GM12878 (cell line): ENCODE data around the gene MAN2B1.

ENCODE experiments used
- CBFB ChIP-seq: IDR thresholded peaks from 2 replicates; pipeline ENCODE4 v1.6.1; 2016; ENCODE audit warnings: antibody characterized with exemption, low read depth
- CEBPB ChIP-seq, 2 experiments: fragments of 150-350 bp in 1 of 2; IDR thresholded peaks; 2 replicates each; pipeline ENCODE4 v1.6.1; 2012 to 2014; ENCODE audit warnings: low read depth in 2 of 2, low read length in 2 of 2, borderline replicate concordance in 1 of 2, inconsistent platforms in 1 of 2
- CTCF ChIP-seq, 3 experiments: IDR thresholded peaks in 2 of 3; conservative IDR thresholded peaks in 1 of 3; 2 replicates each; pipeline ENCODE4 v1.5.1; 2011; ENCODE audit warnings: low read depth in 3 of 3, low read length in 3 of 3, mild to moderate bottlenecking in 3 of 3, control low read depth in 2 of 3, moderate library complexity in 2 of 3, inconsistent platforms in 1 of 3, mixed read lengths in 1 of 3; ENCODE audit not compliant: control insufficient read depth in 2 of 3, insufficient read depth in 1 of 3; ENCODE audit errors: extremely low read depth in 1 of 3
- EP300 ChIP-seq, 2 experiments: fragments of 150-350 bp in 1 of 2; IDR thresholded peaks; 2 replicates each; pipeline ENCODE4 v1.6.1; 2011 to 2012; ENCODE audit warnings: low read depth in 2 of 2, low read length in 2 of 2, borderline replicate concordance in 1 of 2, improper control_type of control experiment in 1 of 2, inconsistent platforms in 1 of 2; ENCODE audit not compliant: control insufficient read depth in 1 of 2
- EZH2 ChIP-seq: IDR thresholded peaks from 2 replicates; pipeline ENCODE4 v1.6.1; 2012; ENCODE audit warnings: low read depth, mild to moderate bottlenecking, control low read depth, inconsistent platforms, low read length, borderline replicate concordance; ENCODE audit not compliant: control insufficient read depth
- HDAC2 ChIP-seq: fragments of 200-600 bp; sonication (generic); IDR thresholded peaks from 2 replicates; pipeline ENCODE4 v1.6.1; 2017
- KDM1A ChIP-seq: fragments of 200-600 bp; sonication (generic); IDR thresholded peaks from 2 replicates; pipeline ENCODE4 v1.6.1; 2016; ENCODE audit warnings: borderline replicate concordance
- POLR2A ChIP-seq: IDR thresholded peaks from 2 replicates; pipeline ENCODE4 v1.6.1; 2011; ENCODE audit warnings: low read depth, mild to moderate bottlenecking, low read length
- POLR2AphosphoS5 ChIP-seq: IDR thresholded peaks from 2 replicates; pipeline ENCODE4 v1.6.1; 2011; ENCODE audit warnings: mild to moderate bottlenecking, low read length, inconsistent platforms
- RAD21 ChIP-seq: IDR thresholded peaks from 2 replicates; pipeline ENCODE4 v1.6.1; 2011; ENCODE audit warnings: mild to moderate bottlenecking, low read depth, low read length, moderate library complexity; ENCODE audit not compliant: insufficient read depth
- SP1 ChIP-seq: IDR thresholded peaks from one replicate; pipeline ENCODE4 v1.6.1; 2011; ENCODE audit warnings: low read depth, low read length
- SPI1 ChIP-seq: IDR thresholded peaks from 2 replicates; pipeline ENCODE4 v1.6.1; 2011; ENCODE audit warnings: low read depth, mild to moderate bottlenecking, low read length, moderate library complexity, borderline replicate concordance; ENCODE audit not compliant: insufficient read depth
- TAF1 ChIP-seq: IDR thresholded peaks from 2 replicates; pipeline ENCODE4 v1.6.1; 2011; ENCODE audit warnings: mild to moderate bottlenecking, low read depth, low read length, borderline replicate concordance
- TCF12 ChIP-seq: IDR thresholded peaks from 2 replicates; pipeline ENCODE4 v1.6.1; 2011; ENCODE audit warnings: low read depth, mild to moderate bottlenecking, low read length

GRCh38 chr19:12715102-12715501 is 48.6 kb upstream of the MAN2B1 start:
- TF ChIP-seq POLR2AphosphoS5, result no peak
- TF ChIP-seq KDM1A, result no peak
- no peak for TF ChIP-seq EP300 (IDR thresholded peaks at IDR 0.05; ENCODE audit: borderline replicate concordance in 1 of 2, control insufficient read depth in 1 of 2, low read depth in 2 of 2, low read length in 2 of 2)
- TF ChIP-seq TCF12, result no peak
- no peak for TF ChIP-seq EZH2
- TF ChIP-seq POLR2A, result no peak
- no peak for TF ChIP-seq CTCF (IDR thresholded peaks at IDR 0.05 in 2 of 3, conservative IDR thresholded peaks at IDR 0.05 in 1 of 3; ENCODE audit: control insufficient read depth in 2 of 3, extremely low read depth in 1 of 3, insufficient read depth in 1 of 3, low read depth in 3 of 3, low read length in 3 of 3)
- no peak for TF ChIP-seq CBFB
- TF ChIP-seq RAD21, result no peak
- no peak for TF ChIP-seq SPI1
- TF ChIP-seq SP1, result no peak
- no peak for TF ChIP-seq TAF1
- TF ChIP-seq HDAC2, result no peak
- no peak for TF ChIP-seq CEBPB (IDR thresholded peaks at IDR 0.05; ENCODE audit: borderline replicate concordance in 1 of 2, low read depth in 2 of 2, low read length in 2 of 2)
